Activated T-helper 17 cell treated with anti-CD3 and anti-CD28 coated beads, Interleukin-2, amount 50 U/mL, for 72 hours (primary cell): ENCODE measurements around the gene FGFR3. TPM values are rescaled to one million over a fixed set of nuclear protein-coding genes. Genes with fewer than 3 reads are reported as not detected.

Experiments used
- ATAC-seq: fragments of 150-1000 bp; cut with Tn5 transposase; replicated peaks from 2 replicates; pipeline ENCODE4 v1.10.0; 2021; ENCODE audit warnings: mild to moderate bottlenecking, moderate library complexity
- H3K27ac Mint-ChIP-seq: one replicate; pipeline ENCODE4 v1.8.0; 2022; ENCODE audit warnings: mixed read lengths
- H3K27me3 Mint-ChIP-seq: one replicate; pipeline ENCODE4 v1.8.0; 2022; ENCODE audit warnings: mixed read lengths
- H3K36me3 Mint-ChIP-seq: one replicate; pipeline ENCODE4 v1.8.0; 2022; ENCODE audit warnings: low read depth, mild to moderate bottlenecking, mixed read lengths
- H3K4me1 Mint-ChIP-seq: one replicate; pipeline ENCODE4 v1.8.0; 2022; ENCODE audit warnings: mixed read lengths
- H3K4me3 Mint-ChIP-seq: one replicate; pipeline ENCODE4 v1.8.0; 2022; ENCODE audit warnings: mild to moderate bottlenecking, mixed read lengths
- H3K9me3 Mint-ChIP-seq: one replicate; pipeline ENCODE4 v1.8.0; 2022; ENCODE audit warnings: mixed read lengths
- total RNA-seq, 2 donors: library from RNA; stranded (reverse); gene quantifications; one replicate each; pipeline ENCODE4 v1.2.3, GENCODE V29; 2022

Gene FGFR3
- total RNA-seq, 2 donors from 2014 or later: 0.05 TPM; not detected in 1

GRCh38 chr4:1796486-1797204, 3.6 kb downstream of the FGFR3 start:
- Mint-ChIP-seq H3K27ac (no peak overlapping the region), H3K4me3 (no peak overlapping the region), H3K4me1 (no peaks in the 10 kb centered on the region), H3K36me3 (no peaks in the 10 kb centered on the region), H3K9me3 (no peaks in the 10 kb centered on the region), H3K27me3 (peaks cover 5% of the 10 kb centered on the region)
- ATAC-seq: no peak

GRCh38 chr4:1797298-1797860, 4.3 kb downstream of the FGFR3 start:
- no peak overlapping the region for H3K4me3 Mint-ChIP-seq
- H3K27me3 Mint-ChIP-seq: peaks cover 5% of the 10 kb centered on the region
- no peak overlapping the region for H3K27ac Mint-ChIP-seq
- H3K9me3 Mint-ChIP-seq: no peaks in the 10 kb centered on the region
- ATAC-seq: no peak
- H3K36me3 Mint-ChIP-seq: no peaks in the 10 kb centered on the region
- H3K4me1 Mint-ChIP-seq: no peaks in the 10 kb centered on the region

- no peak for ATAC-seq
- Mint-ChIP-seq H3K36me3 (no peaks in the 10 kb centered on the region), H3K9me3 (no peaks in the 10 kb centered on the region)
Measured at GRCh38 chr4:1797861-1798579, 4.9 kb downstream of the FGFR3 start.

GRCh38 chr4:1798580-1799386, 5.7 kb downstream of the FGFR3 start:
- no peak overlapping the region for H3K4me3 Mint-ChIP-seq
- no peaks in the 10 kb centered on the region for H3K9me3 Mint-ChIP-seq
- no peak overlapping the region for H3K27ac Mint-ChIP-seq
- no peaks in the 10 kb centered on the region for H3K4me1 Mint-ChIP-seq
- no peak for ATAC-seq
- H3K36me3 Mint-ChIP-seq: no peaks in the 10 kb centered on the region
- peaks cover 5% of the 10 kb centered on the region for H3K27me3 Mint-ChIP-seq

More at GRCh38 chr4:1797861-1798579, 4.9 kb downstream of the FGFR3 start:
- no peaks in the 10 kb centered on the region for H3K4me1 Mint-ChIP-seq
- peaks cover 5% of the 10 kb centered on the region for H3K27me3 Mint-ChIP-seq
- H3K27ac Mint-ChIP-seq: no peak overlapping the region
- H3K4me3 Mint-ChIP-seq: no peak overlapping the region

GRCh38 chr4:1799387-1800375, 6.6 kb downstream of the FGFR3 start:
- H3K9me3 Mint-ChIP-seq: no peaks in the 10 kb centered on the region
- no peaks in the 10 kb centered on the region for H3K4me1 Mint-ChIP-seq
- peaks cover 5% of the 10 kb centered on the region for H3K27me3 Mint-ChIP-seq
- no peaks in the 10 kb centered on the region for H3K36me3 Mint-ChIP-seq
- H3K27ac Mint-ChIP-seq: no peak overlapping the region
- H3K4me3 Mint-ChIP-seq: no peak overlapping the region
- ATAC-seq: no peak

- Mint-ChIP-seq H3K9me3 (no peaks in the 10 kb centered on the region), H3K27ac (no peak overlapping the region), H3K27me3 (peaks cover 5% of the 10 kb centered on the region), H3K4me3 (no peak overlapping the region), H3K4me1 (no peaks in the 10 kb centered on the region), H3K36me3 (no peaks in the 10 kb centered on the region)
- ATAC-seq: no peak
Measured at GRCh38 chr4:1800805-1801204, 7.7 kb downstream of the FGFR3 start.

- H3K27ac Mint-ChIP-seq: no peak overlapping the region
- H3K4me1 Mint-ChIP-seq: no peaks in the 10 kb centered on the region
- ATAC-seq: no peak
- H3K4me3 Mint-ChIP-seq: no peak overlapping the region
- H3K27me3 Mint-ChIP-seq: peaks cover 5% of the 10 kb centered on the region
- H3K9me3 Mint-ChIP-seq: no peaks in the 10 kb centered on the region
- no peaks in the 10 kb centered on the region for H3K36me3 Mint-ChIP-seq
Measured at GRCh38 chr4:1801286-1801958, 8.3 kb downstream of the FGFR3 start.

- no peak overlapping the region for H3K4me3 Mint-ChIP-seq
- no peaks in the 10 kb centered on the region for H3K36me3 Mint-ChIP-seq
- no peaks in the 10 kb centered on the region for H3K9me3 Mint-ChIP-seq
- peaks cover 5% of the 10 kb centered on the region for H3K27me3 Mint-ChIP-seq
- no peak overlapping the region for H3K27ac Mint-ChIP-seq
- no peaks in the 10 kb centered on the region for H3K4me1 Mint-ChIP-seq
- no peak for ATAC-seq
Measured at GRCh38 chr4:1802151-1802715, 9.1 kb downstream of the FGFR3 start.

GRCh38 chr4:1802720-1803522, 9.8 kb downstream of the FGFR3 start:
- Mint-ChIP-seq H3K27ac (no peak overlapping the region), H3K4me3 (no peak overlapping the region), H3K4me1 (no peaks in the 10 kb centered on the region), H3K36me3 (no peaks in the 10 kb centered on the region), H3K27me3 (peaks cover 5% of the 10 kb centered on the region), H3K9me3 (no peaks in the 10 kb centered on the region)
- ATAC-seq: no peak

GRCh38 chr4:1803523-1804423, 10.7 kb downstream of the FGFR3 start:
- no peaks in the 10 kb centered on the region for H3K9me3 Mint-ChIP-seq
- no peak for ATAC-seq
- no peaks in the 10 kb centered on the region for H3K4me1 Mint-ChIP-seq
- no peak overlapping the region for H3K4me3 Mint-ChIP-seq
- H3K27ac Mint-ChIP-seq: no peak overlapping the region
- no peaks in the 10 kb centered on the region for H3K36me3 Mint-ChIP-seq
- H3K27me3 Mint-ChIP-seq: peaks cover 1% of the 10 kb centered on the region

- no peaks in the 10 kb centered on the region for H3K36me3 Mint-ChIP-seq
- ATAC-seq: no peak
- H3K9me3 Mint-ChIP-seq: no peaks in the 10 kb centered on the region
- no peaks in the 10 kb centered on the region for H3K27me3 Mint-ChIP-seq
- no peaks in the 10 kb centered on the region for H3K4me1 Mint-ChIP-seq
- H3K27ac Mint-ChIP-seq: no peak overlapping the region
- H3K4me3 Mint-ChIP-seq: no peak overlapping the region
Measured at GRCh38 chr4:1804638-1805492, 11.8 kb downstream of the FGFR3 start.
